Occipital lobe (tissue), 2 donors: ENCODE results near the gene IRX4. TPM values are rescaled to one million over a fixed set of nuclear protein-coding genes. Genes with fewer than 3 reads are reported as not detected.

Source experiments
- DNase-seq: peaks from one replicate; lab custom pipeline; 2025; lab: John Stamatoyannopoulos, UW
- total RNA-seq: library from RNA; depleted of rRNA; stranded (reverse); fragments of >200 nt; gene quantifications from one replicate; pipeline ENCODE4 v1.2.3, GENCODE V29; 2014

The IRX4 gene
- total RNA-seq = not detected

GRCh38 chr5:1882337-1883119 is at the start of gene IRX4:
TSS of gene IRX4 (minus strand) at chr5:1882925. CDS start at chr5:1882647, 278 bp downstream.
- no peak for DNase-seq

GRCh38 chr5:1931604-1932231 is 49.0 kb upstream of the IRX4 start:
- peak; percentile 33 for DNase-seq

- DNase-seq = peak; percentile 33
Measured at GRCh38 chr5:1930880-1931603, 48.3 kb upstream of the IRX4 start.

GRCh38 chr5:1930501-1930879 is 47.8 kb upstream of the IRX4 start:
- DNase-seq = no peak

GRCh38 chr5:1929108-1929991 is 46.6 kb upstream of the IRX4 start:
- DNase-seq = no peak

GRCh38 chr5:1926471-1927341 is 44.0 kb upstream of the IRX4 start:
- DNase-seq = no peak

GRCh38 chr5:1926071-1926440 is 43.3 kb upstream of the IRX4 start:
- no peak for DNase-seq

GRCh38 chr5:1925111-1926070 is 42.7 kb upstream of the IRX4 start:
- DNase-seq = no peak

GRCh38 chr5:1923766-1924165 is 41.0 kb upstream of the IRX4 start:
- DNase-seq = no peak

- no peak for DNase-seq
Measured at GRCh38 chr5:1923341-1923740, 40.6 kb upstream of the IRX4 start.

GRCh38 chr5:1921711-1922110 is 39.0 kb upstream of the IRX4 start:
- DNase-seq = no peak

- no peak for DNase-seq
Measured at GRCh38 chr5:1919750-1920149, 37.0 kb upstream of the IRX4 start.

GRCh38 chr5:1919209-1919566 is 36.5 kb upstream of the IRX4 start:
- DNase-seq = no peak

- DNase-seq = no peak
Measured at GRCh38 chr5:1918488-1919208, 35.9 kb upstream of the IRX4 start.

GRCh38 chr5:1917830-1918487 is 35.2 kb upstream of the IRX4 start:
- no peak for DNase-seq

- no peak for DNase-seq
Measured at GRCh38 chr5:1916041-1917001, 33.6 kb upstream of the IRX4 start.

GRCh38 chr5:1915316-1915715 is 32.6 kb upstream of the IRX4 start:
- DNase-seq = no peak
